GM19467 (cell line): ENCODE results near the gene DMRT1.

Experiments
- ATAC-seq: cut with Tn5 transposase; IDR thresholded peaks from one replicate; pipeline ENCODE4 v1.9.1; 2021; ENCODE audit warnings: mild to moderate bottlenecking, moderate library complexity; ENCODE audit not compliant: unreplicated experiment

The DMRT1 gene

DNA sequence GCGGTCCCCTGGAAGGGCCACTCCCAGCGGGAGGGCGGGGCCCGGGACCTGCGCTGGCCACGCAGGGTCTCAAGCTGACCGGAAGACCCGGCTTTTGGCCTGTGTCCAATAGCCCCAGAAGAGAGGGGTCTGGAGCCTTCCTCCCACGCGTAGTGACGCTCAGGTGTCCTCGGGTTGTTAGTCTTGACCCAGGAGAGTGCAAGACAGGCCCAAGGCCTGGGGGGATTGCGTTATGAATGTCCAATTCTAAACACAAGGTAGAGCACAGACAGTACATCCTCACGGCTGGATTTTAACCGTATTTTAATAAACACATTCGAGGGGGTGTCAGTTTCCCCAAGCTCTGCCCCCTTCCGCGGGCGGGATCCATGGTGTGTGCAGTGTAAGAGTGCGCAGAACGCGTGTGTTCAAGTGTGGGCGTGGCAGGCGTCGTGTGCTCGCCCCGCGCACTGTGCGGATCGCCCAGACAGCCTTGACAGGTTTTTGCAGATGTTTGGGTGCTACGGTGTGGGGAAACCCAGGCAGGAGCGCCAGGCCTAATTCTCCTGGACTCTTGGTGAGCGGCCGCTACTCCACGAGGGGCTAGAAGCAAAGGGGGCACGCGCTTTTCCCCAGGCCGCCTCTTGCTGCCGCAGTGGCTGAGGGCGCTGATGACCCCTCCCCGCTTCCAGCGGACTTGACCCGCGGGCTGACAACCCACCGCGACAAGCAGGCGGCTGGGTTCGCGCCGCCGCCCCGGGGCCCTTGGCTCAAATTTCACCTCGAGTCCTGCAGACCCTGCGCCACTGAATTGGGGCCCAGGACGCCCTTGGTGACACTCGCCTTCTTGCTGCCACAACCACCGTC is 128.9 kb downstream of the DMRT1 start:
- ATAC-seq = no peak

DNA sequence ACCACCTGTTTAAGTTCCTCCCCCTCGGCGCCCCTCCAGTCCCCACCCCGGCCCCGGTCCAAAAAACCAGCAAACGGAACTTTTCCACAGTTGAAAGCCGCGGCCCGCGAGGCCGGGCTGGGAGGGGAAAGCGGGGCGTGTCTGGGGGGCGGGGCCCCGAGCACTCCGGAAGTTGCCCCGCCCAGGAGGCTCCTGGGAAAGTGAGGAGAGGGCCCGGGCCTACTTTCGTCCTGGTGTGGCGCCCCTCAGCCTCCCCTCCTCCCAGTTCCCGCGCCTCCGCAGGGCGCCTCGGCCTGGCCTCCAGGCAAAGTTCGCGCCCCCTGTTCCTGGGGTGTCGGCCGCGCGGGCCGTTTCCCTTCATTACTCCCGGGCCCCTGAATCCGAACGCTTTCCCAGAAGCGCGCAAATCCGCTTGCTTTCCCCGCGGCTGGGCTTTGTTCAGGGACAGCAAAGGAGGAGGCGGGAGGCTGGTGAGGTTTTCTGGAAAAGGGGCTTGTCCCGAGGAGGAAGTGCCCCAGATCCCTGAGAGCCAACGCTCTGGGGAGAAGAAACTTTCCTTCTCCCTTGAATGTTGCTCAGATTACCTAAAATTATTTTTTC is 130.5 kb downstream of the DMRT1 start:
- ATAC-seq = no peak

DNA sequence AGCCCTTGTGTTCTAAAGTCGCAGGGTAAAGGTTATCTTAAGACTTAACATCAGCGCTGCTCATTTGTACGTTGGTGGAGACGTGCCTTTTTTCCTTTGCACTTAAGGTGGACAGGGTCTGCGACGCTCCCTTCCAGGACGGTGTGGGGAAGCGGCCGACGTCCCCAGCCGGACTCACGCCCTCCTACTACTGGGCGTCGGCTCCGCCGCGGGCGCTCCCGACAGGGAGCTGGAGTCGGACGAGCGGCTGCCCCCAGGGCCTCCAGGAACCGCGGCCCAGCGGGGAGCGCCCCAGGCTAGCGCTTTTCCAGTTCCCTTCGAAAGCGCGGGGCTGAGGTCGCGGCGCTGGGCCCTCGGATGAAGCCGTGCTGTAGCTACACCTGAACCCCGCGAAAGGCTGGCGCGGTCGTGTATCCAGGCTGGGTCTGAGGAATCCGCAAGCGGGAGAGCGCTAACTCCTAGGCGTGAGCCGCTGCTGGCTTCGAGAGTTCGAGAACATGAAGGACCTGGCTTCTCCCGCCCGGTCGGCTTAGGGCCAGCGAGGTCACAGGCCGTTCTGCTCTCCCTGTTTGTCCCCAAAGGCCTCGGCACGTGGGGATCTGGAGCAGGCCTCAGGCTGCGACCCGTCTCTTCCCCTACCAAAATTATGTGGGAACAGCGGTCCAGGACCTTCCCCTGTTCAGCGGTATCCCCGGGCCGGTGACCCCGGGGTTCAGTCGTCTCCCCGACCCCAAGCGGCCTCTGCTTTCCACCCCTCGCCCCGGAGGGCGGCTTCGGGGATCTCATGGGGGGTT is 131.2 kb downstream of the DMRT1 start:
- ATAC-seq = no peak

DNA sequence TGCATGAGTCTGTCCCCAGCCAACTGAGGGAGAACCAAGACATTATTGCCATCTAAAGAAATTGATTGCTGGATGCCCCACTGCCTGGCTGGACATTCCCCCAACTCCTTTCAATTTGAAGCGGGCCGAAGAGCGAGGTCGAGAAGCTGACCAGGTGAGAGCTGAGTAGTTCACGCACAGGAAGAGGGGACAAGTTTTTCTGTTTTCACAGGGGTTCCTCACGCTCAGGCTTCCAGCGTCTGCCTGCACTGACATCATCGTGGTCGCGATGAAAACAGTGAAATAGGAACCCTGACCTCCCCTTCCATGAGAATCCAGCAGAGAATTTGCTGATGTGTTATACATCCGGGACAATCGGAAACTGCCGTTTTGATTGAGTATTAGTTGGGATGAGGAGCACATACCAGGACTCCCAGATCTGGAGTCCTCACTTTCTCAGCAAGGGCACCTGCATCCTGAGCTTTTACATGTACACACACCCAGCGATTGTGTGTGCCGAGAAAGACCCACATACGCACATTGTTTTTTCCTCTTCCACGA is 131.9 kb downstream of the DMRT1 start:
- no peak for ATAC-seq

DNA sequence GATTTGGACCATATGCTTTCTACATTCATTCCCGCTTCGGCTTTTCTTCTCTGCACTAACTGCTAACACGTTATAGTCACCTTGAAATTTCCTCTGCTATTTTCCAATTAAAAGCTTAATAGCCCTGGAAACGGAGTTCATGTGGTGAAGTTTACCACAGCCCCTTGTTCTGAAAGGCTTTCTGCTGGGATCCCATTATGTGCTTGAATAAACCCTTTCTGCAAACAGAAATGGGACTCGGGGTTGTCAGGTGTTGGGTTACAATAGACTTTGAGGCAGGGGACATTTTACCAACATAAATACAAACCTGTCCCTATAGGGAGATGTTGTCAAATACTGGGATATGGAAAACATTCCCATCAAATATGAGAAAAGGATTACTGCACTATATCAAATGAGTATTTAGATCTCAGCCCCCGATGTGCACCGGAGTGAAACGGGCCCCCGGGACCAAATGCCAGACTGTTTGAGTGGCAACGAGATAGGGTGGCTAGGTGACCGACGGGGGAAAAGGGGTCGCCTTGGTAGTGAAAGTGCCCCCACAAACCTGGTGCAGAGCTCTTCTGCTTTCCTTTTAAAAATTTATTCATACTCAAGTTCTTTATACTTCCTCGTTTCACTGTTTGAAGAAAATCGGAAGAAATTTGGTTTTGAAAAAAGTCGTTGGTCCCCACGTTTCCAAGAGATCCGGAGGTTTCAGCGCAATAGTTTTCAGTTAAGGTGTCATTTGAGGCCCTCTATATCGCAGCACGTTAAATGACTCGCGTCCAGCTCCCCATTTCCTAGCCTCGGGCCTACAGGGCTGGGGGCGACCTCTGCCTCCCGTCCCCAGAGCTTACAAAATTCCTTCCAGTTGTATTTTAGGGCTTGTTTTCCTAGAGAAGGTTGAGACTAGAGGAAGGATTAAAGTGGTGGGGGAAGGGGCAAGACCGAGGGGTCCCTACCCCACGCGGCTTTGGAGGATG is 132.8 kb downstream of the DMRT1 start:
- no peak for ATAC-seq

DNA sequence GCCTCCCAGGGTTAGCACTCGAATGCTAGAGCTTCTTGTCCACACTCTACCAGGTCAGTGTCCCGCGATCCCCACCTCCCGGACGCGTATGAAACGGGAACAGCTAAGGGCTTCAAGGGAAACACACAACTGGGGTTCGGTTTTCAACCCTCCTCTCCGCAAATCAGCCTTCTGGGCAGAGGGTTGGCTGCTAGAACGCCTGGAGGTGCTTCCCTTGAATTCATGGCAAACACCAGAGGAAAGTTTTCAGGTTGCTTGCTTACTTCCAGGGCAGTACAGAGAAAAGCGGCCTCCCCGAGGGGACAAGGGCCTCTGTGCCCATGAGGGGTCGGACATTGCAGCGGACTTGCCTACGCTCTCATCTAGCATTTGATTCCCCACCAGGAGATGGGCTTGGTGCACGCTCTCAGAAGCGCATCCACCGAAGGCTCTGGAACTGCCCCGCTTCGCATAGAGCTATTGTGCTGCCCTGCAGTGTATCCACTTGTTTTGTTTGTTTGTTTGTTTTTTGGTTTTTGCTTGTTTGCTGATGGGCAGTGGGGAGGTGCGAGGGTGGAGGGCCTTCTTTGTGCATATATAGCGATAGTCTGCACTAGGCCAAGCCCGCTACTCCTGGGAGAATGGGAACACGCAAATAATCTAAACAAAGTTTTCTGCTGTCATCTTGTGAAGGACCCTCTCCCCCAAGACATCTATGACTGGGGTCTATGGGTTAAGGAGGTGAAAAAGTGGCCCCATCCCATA is 133.7 kb downstream of the DMRT1 start:
- ATAC-seq = no peak

DNA sequence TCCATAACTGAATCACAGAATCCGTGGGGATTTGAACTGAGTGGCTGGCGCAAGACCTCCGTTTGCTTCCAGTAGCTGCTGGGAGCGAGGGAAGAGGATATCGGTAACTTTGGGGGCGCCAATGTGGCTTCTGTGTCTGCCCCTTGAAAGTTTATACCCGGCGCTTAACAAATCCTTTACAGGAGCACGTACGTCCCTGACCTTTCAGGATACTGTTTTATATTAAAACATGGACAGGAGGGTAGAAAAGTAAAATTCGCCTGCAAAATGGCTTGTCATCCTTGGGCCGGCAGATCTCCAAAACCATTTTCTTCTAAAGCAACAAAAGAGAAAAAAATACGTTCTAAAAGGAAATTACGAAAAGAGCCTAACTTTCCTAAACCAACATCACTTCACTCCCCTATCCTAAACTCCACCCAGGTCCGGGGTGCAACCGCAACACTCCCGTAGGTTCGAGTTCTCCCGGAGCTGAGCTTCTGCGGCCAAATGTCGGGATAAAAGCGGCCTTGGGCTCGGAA is 134.3 kb downstream of the DMRT1 start:
- ATAC-seq = no peak

DNA sequence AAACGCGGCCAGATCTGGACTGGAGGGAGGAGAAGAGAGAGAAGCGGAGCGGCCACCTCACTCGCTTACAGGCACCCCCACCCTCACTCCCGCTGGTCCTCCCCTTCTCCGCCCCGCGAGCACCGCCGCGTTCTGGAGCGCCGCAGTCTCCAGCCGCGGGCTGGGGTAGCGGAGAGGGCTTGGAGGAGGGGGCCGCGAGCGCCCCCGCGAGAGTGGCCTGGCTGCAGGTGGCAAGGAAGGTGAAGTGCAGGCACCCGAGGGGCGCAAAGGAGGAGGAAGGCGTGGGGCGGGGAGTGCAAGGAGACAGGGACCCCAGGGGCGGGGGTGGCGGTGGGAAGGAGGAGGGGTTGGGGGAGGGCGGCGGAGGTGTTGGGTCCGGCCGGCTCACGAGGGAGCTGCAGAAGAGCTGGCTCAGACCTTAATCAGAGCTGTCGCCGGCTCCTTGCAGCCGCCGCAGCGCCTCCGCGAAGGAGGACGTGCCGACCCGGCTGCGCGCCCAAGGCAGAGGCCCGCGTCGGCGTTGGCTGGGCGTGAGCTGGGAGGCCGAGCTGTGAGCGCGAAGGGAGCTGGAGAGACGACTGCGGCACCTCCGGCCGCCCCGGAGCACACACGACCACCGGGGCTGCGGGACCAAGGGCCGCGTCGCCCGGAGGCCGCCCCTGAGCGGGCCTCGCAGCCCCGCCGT is 134.9 kb downstream of the DMRT1 start, which contains the start of gene DMRT3:
DMRT3 (plus strand) TSS at position 398 of the 685 bp plus-strand sequence. CDS start 347 bp downstream, outside the sequence.
- ATAC-seq = no peak

DNA sequence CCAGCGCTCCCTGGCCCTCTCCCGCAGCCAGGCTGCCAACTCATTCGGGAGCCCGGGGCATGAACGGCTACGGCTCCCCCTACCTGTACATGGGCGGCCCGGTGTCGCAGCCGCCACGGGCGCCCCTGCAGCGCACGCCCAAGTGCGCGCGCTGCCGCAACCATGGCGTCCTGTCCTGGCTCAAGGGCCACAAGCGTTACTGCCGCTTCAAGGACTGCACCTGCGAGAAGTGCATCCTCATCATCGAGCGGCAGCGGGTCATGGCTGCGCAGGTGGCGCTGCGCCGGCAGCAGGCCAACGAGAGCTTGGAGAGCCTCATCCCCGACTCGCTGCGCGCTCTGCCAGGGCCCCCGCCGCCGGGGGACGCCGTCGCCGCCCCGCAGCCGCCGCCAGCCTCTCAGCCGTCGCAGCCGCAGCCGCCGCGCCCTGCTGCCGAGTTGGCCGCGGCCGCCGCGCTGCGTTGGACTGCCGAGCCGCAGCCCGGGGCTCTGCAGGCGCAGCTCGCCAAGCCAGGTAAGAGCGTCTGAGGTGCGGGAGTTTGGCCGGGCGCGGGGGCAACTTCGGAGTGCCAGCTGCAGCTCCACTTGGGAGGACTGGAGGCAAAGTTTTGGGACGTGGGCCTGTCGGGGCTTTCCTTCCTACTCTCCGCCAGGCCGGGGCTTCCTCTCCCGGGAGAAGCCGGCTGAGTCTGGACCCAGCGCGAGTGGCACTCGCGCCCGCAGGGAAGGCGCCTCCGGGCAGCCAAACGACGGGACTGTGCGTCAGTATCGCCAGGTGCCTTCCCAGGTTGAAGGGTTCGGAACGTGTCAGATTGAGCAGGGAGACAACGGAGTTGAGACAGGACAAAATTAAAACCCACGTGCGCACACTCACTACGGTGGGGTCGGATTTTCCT is 135.7 kb downstream of the DMRT1 start:
- no peak for ATAC-seq

DNA sequence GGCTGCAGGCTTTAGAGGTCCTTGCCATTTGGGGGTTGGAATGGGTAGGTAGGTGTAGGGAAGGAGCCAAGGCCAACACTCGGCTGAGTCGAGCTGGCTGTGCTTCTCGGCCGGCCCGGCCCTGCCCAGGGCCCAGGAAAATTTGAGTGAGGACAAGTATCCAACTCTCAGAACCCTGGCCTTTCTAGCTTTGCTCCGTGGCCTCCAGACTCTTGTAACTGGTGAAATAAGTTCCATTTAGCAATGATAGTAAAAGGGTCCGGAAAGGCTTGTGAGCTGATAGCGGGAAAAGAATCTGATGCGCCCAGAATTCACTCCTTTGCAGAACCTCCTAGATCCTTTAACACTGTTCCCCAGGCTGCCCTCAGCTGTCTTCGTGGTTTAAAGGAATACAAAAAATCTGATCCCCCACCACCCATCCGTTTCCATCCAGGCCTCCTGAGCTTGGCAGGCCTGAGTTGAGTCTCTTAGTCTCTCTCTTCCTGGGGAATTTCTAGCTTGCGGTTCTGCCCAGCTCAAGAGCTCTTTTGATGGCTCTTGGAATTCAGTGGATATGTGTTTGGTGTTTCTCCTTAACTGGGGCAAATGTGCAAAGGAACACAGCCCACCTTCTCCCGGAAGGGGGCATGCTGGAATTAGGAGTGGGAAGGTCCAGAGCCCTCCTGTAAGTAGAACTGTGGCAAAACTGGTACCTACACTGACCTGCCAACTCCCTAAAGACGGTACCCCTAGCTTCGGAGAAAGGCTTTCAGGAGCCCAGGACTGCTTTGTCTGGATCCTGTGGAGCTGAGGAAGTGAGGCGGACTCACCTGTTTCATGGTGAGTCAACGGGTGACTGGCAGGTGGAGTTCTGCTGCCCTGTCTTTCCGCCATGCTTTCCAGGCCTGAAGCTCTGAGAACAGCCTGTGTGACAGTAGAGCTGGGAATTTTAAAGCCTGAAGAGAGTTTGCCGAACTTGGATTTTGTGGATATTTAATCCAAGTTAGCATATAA is 136.6 kb downstream of the DMRT1 start:
- no peak for ATAC-seq

DNA sequence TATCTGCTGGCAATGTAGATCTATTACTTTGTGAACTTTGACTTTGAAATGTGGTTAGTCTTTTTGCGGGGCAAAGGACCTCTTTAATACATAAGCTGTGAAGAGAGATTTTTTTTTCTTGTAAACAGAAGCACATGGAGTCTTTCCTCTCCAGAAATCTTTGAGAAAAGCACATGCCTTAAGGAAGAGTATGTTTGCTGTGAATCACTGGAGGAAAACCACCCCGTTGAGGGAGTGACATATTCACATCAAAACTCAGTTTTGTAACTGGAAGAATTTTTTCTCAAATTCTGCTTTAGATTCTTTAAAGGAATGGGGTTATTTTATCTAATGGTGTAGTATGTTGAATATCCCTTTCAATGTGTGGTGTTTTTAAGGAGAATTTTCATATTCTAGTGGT is 138.5 kb downstream of the DMRT1 start:
- ATAC-seq = no peak

DNA sequence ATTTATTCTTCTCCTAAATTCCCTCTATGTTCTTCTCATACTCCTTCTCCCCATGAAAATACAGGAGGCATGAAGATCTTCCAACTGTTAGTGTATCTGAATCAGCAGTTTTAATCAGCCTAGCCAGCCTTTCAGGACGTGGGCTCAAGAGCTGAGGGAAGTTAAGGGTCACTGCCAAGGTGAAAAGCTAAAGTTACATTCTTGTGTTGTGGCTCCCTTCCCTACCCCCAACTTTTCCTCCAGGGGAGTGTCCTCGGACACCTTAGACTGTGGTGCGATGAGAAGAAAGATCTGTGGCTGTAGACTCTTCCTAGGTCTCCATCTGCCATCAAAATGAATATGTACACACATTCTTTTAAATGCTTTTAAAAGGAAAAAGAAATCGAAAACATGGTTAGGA is 139.1 kb downstream of the DMRT1 start:
- no peak for ATAC-seq

DNA sequence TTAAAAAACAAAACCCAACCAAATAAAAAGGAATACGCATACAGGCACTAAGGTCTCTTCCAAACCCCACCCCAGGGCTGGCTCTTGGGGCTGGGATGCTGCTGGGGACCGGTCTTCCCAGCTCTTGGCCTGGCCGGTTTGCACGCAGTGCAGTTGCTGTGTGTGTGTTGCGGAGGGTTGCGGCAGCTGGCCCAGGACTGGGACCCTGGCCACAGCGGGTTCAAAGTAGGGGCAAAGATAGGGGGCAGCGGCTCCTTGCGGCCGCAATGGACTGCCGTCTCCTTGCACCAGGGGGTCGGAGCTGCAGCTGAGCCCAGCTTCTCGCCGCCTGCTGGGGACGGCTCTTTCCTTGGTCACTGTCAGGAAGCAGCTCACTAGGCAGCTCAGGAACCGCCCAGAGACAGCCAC is 140.0 kb downstream of the DMRT1 start:
- ATAC-seq = no peak

DNA sequence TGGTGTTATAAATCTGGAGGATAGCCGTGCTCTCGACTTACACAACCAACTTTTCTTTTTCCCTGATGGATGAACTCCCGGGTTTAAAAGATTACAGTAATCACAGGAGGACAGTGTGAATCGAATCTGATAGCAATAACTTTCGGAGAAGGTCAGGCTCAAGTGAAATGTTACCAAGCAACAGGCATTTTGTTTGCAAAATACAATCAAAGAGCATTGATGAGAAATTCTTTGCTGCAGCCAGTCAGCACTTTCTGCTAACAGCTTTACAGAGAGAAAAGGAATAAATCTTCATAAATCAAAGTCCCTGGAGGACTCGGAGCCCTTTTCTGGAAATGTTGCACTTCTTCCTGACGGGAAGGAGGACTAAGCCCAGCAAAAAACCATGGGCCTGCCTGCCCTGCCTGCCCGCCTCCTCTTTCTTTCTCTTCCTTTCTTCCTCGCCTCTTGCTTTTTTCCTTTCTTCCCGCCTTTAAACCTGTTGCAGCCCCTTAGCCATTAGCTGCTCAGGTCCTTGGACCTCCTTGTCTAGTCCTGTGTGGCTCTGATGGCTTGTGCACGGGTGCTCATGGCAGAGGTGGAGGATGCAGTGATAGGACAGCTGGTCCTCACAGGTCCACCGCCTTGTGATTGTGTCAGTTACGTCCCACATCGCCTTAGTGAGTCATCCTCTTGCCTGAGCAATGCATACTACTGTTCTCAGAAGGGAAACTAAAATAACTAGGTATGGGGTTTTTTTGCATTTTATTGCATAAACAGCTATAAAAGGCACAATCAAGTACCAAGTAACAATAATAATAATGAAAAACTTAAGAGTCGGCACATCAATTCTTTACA is 141.1 kb downstream of the DMRT1 start:
- no peak for ATAC-seq

DNA sequence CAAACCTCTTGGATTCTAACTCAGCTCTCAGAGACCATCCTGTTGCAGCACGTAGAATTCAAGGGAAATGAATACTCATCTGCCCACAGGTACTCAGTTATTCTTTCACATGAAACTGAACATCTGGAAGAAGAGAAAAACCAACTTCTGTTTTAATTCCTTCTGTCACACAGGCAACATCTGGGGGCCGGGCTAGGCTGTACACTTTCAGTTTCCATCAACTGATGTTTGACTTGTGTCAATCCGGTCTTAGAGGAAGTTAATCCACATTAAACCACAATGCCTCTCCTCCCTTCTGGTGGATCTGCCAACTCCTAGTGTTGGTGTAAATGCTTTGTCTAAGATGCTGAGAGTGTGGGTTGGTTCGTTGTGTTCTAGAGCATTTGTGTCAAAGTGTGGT is 152.5 kb downstream of the DMRT1 start:
- ATAC-seq = no peak

DNA sequence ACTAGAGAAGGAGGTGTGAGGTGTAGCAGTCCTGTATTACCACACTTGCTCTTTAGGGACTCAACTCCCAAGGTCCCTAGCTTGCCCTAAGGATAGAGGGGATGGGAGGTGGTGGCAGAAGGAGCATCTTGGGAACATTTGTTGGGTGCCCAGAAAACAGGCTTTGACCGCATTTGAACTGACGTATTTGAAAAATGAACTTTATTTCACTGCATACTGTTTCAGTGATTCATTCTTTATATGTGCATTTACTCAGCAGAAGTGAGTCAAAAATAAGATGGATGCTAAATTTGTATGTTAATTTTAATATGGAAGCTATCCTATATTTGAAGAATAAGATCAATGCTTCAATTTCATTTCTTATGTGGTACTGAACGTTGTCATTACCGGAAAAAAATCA is 153.7 kb downstream of the DMRT1 start:
- ATAC-seq = no peak
